ENCODE measurements around the gene FBLN2. TPM values are rescaled to one million over a fixed set of nuclear protein-coding genes. Genes with fewer than 3 reads are reported as not detected.

FBLN2 gene
- total RNA-seq, 1 experiment from 2014 or later, result 0.39 TPM

DNA sequence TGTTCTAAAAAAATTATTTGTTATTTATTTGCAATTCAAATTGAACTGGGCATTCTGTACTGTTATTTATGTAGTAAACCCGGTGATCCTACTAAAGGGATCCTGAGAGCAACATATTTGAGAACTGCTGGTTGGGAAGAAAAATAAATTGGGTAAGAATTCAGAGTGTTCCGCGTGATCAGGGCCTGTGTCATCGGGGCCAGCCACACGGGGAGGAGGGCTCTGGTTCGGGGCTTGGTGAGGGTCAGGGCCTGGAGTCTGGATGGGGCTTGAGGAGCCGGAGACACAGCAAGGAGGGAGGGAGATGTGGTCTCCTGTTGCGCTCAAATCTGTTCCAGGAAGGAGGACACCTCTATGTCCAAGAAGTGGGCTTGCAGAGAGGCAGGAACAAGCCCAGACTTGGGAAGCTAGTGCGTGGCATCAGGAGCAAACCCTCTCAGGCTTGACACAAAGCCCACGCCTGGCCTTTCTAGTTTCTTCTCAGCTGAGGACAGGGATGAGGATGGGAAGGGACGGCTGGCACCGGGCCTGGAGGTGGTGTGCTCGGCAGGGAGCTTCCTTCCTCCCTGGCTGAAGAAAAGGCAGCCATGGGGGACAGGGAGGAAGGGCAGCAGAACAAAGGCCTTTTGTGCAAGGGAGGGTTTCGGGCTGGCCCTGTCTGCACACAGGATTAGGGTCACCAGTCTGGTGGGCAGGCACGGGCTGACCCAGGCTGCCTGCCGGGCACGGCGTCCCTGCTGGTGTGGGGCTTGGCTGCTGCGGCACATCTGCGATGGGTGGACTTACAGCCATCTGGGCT is 22.9 kb upstream of the FBLN2 start:
- RAD21 ChIA-PET (ENCODE audit: low non-redundant PET in 1 of 2, low total read pairs in 2 of 2, uncharacterized antibody in 2 of 2, unreplicated experiment in 2 of 2), result no interaction called here
- DNase-seq (ENCODE audit: low read depth, low spot score), result no peak
- no peaks in the 10 kb centered on the region for H3K79me2 ChIP-seq (ENCODE audit: insufficient read depth, low read length)
- TF ChIP-seq RAD21 (IDR thresholded peaks at IDR 0.05; ENCODE audit: low read depth), result no peak
- TF ChIP-seq POLR2AphosphoS5 (IDR thresholded peaks at IDR 0.05; ENCODE audit: low read depth, low read length), result no peak
- TF ChIP-seq TCF7L2 (IDR thresholded peaks at IDR 0.05; ENCODE audit: borderline replicate concordance, extremely low read depth, insufficient read depth, insufficient read length), result no peak
- no peak for TF ChIP-seq POLR2A (IDR thresholded peaks at IDR 0.05; ENCODE audit: borderline replicate concordance, extremely low read depth, insufficient read depth, insufficient read length)
- no peak for TF ChIP-seq SP1 (IDR thresholded peaks at IDR 0.05; ENCODE audit: low read depth)
- no peak for TF ChIP-seq EZH2 (IDR thresholded peaks at IDR 0.05)
- TF ChIP-seq, protein P1, sequence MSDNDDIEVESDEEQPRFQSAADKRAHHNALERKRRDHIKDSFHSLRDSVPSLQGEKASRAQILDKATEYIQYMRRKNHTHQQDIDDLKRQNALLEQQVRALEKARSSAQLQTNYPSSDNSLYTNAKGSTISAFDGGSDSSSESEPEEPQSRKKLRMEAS (IDR thresholded peaks at IDR 0.05), result no peak
- TF ChIP-seq ELF1 (IDR thresholded peaks at IDR 0.05; ENCODE audit: borderline replicate concordance, low read depth), result no peak
- TF ChIP-seq ZFX (IDR thresholded peaks at IDR 0.05), result no peak
- TF ChIP-seq, protein P2, sequence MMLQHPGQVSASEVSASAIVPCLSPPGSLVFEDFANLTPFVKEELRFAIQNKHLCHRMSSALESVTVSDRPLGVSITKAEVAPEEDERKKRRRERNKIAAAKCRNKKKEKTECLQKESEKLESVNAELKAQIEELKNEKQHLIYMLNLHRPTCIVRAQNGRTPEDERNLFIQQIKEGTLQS (IDR thresholded peaks at IDR 0.05), result no peak
- no peak for TF ChIP-seq EGR1 (IDR thresholded peaks at IDR 0.05; ENCODE audit: low read depth)
- no peak for TF ChIP-seq FOSL1 (IDR thresholded peaks at IDR 0.05; ENCODE audit: low read depth)
- TF ChIP-seq, protein P3, sequence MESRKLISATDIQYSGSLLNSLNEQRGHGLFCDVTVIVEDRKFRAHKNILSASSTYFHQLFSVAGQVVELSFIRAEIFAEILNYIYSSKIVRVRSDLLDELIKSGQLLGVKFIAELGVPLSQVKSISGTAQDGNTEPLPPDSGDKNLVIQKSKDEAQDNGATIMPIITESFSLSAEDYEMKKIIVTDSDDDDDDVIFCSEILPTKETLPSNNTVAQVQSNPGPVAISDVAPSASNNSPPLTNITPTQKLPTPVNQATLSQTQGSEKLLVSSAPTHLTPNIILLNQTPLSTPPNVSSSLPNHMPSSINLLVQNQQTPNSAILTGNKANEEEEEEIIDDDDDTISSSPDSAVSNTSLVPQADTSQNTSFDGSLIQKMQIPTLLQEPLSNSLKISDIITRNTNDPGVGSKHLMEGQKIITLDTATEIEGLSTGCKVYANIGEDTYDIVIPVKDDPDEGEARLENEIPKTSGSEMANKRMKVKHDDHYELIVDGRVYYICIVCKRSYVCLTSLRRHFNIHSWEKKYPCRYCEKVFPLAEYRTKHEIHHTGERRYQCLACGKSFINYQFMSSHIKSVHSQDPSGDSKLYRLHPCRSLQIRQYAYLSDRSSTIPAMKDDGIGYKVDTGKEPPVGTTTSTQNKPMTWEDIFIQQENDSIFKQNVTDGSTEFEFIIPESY (IDR thresholded peaks at IDR 0.05; ENCODE audit: extremely low read depth, insufficient replicate concordance, low read length), result no peak
- TF ChIP-seq ZNF274 (IDR thresholded peaks at IDR 0.05; ENCODE audit: low read depth, low read length), result no peak
- TF ChIP-seq, protein P4, sequence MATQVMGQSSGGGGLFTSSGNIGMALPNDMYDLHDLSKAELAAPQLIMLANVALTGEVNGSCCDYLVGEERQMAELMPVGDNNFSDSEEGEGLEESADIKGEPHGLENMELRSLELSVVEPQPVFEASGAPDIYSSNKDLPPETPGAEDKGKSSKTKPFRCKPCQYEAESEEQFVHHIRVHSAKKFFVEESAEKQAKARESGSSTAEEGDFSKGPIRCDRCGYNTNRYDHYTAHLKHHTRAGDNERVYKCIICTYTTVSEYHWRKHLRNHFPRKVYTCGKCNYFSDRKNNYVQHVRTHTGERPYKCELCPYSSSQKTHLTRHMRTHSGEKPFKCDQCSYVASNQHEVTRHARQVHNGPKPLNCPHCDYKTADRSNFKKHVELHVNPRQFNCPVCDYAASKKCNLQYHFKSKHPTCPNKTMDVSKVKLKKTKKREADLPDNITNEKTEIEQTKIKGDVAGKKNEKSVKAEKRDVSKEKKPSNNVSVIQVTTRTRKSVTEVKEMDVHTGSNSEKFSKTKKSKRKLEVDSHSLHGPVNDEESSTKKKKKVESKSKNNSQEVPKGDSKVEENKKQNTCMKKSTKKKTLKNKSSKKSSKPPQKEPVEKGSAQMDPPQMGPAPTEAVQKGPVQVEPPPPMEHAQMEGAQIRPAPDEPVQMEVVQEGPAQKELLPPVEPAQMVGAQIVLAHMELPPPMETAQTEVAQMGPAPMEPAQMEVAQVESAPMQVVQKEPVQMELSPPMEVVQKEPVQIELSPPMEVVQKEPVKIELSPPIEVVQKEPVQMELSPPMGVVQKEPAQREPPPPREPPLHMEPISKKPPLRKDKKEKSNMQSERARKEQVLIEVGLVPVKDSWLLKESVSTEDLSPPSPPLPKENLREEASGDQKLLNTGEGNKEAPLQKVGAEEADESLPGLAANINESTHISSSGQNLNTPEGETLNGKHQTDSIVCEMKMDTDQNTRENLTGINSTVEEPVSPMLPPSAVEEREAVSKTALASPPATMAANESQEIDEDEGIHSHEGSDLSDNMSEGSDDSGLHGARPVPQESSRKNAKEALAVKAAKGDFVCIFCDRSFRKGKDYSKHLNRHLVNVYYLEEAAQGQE (IDR thresholded peaks at IDR 0.05; ENCODE audit: low read depth), result no peak
- no peak for TF ChIP-seq EZH2phosphoT487 (IDR thresholded peaks at IDR 0.05; ENCODE audit: borderline replicate concordance)
- TF ChIP-seq JUND (IDR thresholded peaks at IDR 0.05), result no peak
- no peaks in the 10 kb centered on the region for H3K9me2 ChIP-seq (ENCODE audit: insufficient read depth)
- intact Hi-C loops (cut with micrococcal nuclease), result no loop called here
- peaks cover 0 to 17% of the 10 kb centered on the region in 2 experiments; a peak in 2 of 4 replicates for H3K4me1 ChIP-seq (ENCODE audit: control insufficient read depth in 1 of 2, insufficient read depth in 2 of 2, low read length in 2 of 2)
- no peak overlapping the region for H3K4me3 ChIP-seq (replicated peaks in 1 of 2; ENCODE audit: low read depth in 1 of 2, low read length in 2 of 2)
- BruUV-seq (replicated peaks), result no TSS peak
- H3K27ac ChIP-seq (ENCODE audit: low read depth, low read length), result peak overlapping the region; percentile 32; the same call in 1 of the 2 replicates
- H3K36me3 ChIP-seq (ENCODE audit: control insufficient read depth in 1 of 2, insufficient read depth in 2 of 2, low read length in 2 of 2), result no peaks in the 10 kb centered on the region
- no peak overlapping the region for H3K9ac ChIP-seq (ENCODE audit: low read length)
- H3K27me3 ChIP-seq (ENCODE audit: insufficient read depth, low read length), result no peaks in the 10 kb centered on the region
- H3K4me2 ChIP-seq (ENCODE audit: low read length), result no peak overlapping the region
- CTCF ChIA-PET, result interaction anchor here (1.0 to 1.4 kb wide), 2 partner anchors 30 to 434 kb away, joined by 3 to 4 read pairs; no protein-coding TSS in a partner anchor
- no peaks in the 10 kb centered on the region for H4K20me1 ChIP-seq (ENCODE audit: insufficient read depth)
- no peak overlapping the region for H2AFZ ChIP-seq (ENCODE audit: low read depth, low read length, poor library complexity, severe bottlenecking)
- no peak for ATAC-seq
- H3K9me3 ChIP-seq (ENCODE audit: control insufficient read depth in 1 of 2, insufficient read depth in 1 of 2, low read depth in 1 of 2, low read length in 2 of 2), result no peaks in the 10 kb centered on the region
- POLR2A ChIA-PET, result interaction anchor here (0.7 to 1.3 kb wide), 2 partner anchors 11 to 12 kb away, joined by 3 read pairs; no protein-coding TSS in a partner anchor

All from HCT116 (cell line).